WERI-Rb-1 (cell line): ENCODE measurements around the gene POLA1.

ENCODE experiments used
- DNase-seq: peaks from one replicate; pipeline ENCODE4 v3.0.0-alpha.2; 2020
- H3K27ac ChIP-seq: fragments of 250-450 bp; sonication (Bioruptor Pico); 2 replicates; pipeline ENCODE4 v1.5.1; 2020; ENCODE audit warnings: mild to moderate bottlenecking, moderate library complexity
- H3K27me3 ChIP-seq: fragments of 250-450 bp; sonication (Bioruptor Pico); 2 replicates; pipeline ENCODE4 v1.5.1; 2021; ENCODE audit warnings: mild to moderate bottlenecking, low read depth, moderate library complexity; ENCODE audit not compliant: insufficient read depth, severe bottlenecking
- H3K36me3 ChIP-seq: fragments of 250-450 bp; sonication (Bioruptor Pico); 2 replicates; pipeline ENCODE4 v1.5.1; 2020; ENCODE audit warnings: mild to moderate bottlenecking, moderate library complexity
- H3K4me3 ChIP-seq: 2 replicates; pipeline ENCODE4 v1.5.1; 2011; ENCODE audit warnings: low read depth, mild to moderate bottlenecking, control low read depth, low read length
- H3K9me3 ChIP-seq: fragments of 250-450 bp; sonication (Bioruptor Pico); 2 replicates; pipeline ENCODE4 v1.5.1; 2021; ENCODE audit warnings: mild to moderate bottlenecking, moderate library complexity; ENCODE audit not compliant: severe bottlenecking
- TF ChIP-seq, protein P1 (sequence below): IDR thresholded peaks from 2 replicates; pipeline ENCODE4 v1.5.1; 2011; ENCODE audit warnings: low read depth, mild to moderate bottlenecking, control low read depth, inconsistent platforms, low read length

The POLA1 gene

GRCh38 chrX:24886916-24887315 lies 193.2 kb downstream of the POLA1 start:
- no peaks in the 10 kb centered on the region for H3K9me3 ChIP-seq
- H3K36me3 ChIP-seq, result no peaks in the 10 kb centered on the region; the same call in 1 of the 2 replicates
- H3K4me3 ChIP-seq, result no peak overlapping the region
- DNase-seq, result no peak
- TF ChIP-seq, protein P1, sequence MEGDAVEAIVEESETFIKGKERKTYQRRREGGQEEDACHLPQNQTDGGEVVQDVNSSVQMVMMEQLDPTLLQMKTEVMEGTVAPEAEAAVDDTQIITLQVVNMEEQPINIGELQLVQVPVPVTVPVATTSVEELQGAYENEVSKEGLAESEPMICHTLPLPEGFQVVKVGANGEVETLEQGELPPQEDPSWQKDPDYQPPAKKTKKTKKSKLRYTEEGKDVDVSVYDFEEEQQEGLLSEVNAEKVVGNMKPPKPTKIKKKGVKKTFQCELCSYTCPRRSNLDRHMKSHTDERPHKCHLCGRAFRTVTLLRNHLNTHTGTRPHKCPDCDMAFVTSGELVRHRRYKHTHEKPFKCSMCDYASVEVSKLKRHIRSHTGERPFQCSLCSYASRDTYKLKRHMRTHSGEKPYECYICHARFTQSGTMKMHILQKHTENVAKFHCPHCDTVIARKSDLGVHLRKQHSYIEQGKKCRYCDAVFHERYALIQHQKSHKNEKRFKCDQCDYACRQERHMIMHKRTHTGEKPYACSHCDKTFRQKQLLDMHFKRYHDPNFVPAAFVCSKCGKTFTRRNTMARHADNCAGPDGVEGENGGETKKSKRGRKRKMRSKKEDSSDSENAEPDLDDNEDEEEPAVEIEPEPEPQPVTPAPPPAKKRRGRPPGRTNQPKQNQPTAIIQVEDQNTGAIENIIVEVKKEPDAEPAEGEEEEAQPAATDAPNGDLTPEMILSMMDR, result no peak
- H3K27me3 ChIP-seq, result no peaks in the 10 kb centered on the region
- no peak overlapping the region for H3K27ac ChIP-seq

DNA sequence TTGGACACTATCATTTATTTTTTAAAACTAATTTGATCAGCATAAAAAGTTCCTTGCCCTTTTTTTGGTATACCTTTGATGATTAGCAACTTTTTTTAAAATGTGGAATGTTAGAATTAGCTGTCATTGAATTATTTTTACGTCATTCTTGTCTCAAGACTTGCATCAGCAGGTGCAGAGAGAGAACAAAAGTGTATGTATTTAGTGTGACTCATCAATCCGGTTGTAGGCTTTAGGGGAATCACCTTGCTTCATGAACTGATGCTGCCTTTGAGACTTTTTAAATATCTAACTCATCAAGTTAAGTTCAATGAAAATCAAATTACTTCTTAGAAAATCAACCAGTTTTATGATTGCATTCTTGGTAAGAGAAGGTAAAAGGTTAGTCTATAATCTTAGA lies 197.0 kb downstream of the POLA1 start:
- no peak overlapping the region for H3K27ac ChIP-seq
- TF ChIP-seq, protein P1, result no peak
- H3K9me3 ChIP-seq, result no peaks in the 10 kb centered on the region
- H3K36me3 ChIP-seq, result no peaks in the 10 kb centered on the region; the same call in 1 of the 2 replicates
- H3K4me3 ChIP-seq, result no peak overlapping the region
- H3K27me3 ChIP-seq, result no peaks in the 10 kb centered on the region
- DNase-seq, result no peak

DNA sequence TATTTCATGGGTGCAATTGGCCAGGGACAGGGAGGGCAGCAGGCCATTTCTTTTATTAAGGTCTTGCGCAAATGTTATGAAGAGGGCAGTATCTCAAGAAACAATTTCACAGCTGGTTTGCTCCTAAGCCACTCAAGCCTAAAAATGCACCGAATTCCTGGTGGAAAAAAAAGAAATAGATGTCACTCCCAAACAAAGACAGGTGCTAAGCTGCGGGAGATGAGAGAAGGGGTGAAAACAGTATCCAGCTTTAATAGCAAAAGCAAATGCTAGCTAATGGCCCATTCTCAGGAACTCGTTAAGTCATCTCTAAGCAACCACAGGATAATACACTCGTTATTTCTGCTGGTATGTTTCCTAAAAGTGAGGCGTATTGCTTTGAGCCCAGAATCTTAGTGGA lies 205.7 kb downstream of the POLA1 start:
- no peaks in the 10 kb centered on the region; the same call in 1 of the 2 replicates for H3K36me3 ChIP-seq
- peaks cover 3% of the 10 kb centered on the region for H3K27me3 ChIP-seq
- no peaks in the 10 kb centered on the region for H3K9me3 ChIP-seq
- H3K4me3 ChIP-seq, result no peak overlapping the region
- no peak for DNase-seq
- TF ChIP-seq, protein P1, result no peak
- no peak overlapping the region for H3K27ac ChIP-seq

DNA sequence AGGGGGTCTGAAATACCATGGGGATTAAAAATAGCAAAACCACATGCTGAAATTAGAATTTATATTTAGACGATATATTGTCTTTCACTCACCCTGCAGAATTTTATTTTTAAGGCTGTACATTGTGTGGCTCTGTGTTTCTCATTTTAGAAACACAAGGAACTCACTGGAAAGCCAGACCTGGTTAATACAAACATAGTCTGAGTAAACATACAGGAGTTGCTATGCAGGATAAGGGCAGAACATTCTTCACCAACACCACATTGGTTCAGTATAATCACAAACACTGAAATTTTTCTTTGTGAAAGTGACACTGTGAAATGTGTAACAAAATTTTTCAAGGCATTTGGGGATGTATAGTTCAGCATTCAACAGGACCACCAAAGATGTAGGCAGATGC lies 206.5 kb downstream of the POLA1 start:
- no peaks in the 10 kb centered on the region for H3K9me3 ChIP-seq
- TF ChIP-seq, protein P1, result no peak
- no peak overlapping the region for H3K27ac ChIP-seq
- peaks cover 3% of the 10 kb centered on the region for H3K27me3 ChIP-seq
- DNase-seq, result no peak
- no peak overlapping the region for H3K4me3 ChIP-seq
- H3K36me3 ChIP-seq, result no peaks in the 10 kb centered on the region; the same call in 1 of the 2 replicates

DNA sequence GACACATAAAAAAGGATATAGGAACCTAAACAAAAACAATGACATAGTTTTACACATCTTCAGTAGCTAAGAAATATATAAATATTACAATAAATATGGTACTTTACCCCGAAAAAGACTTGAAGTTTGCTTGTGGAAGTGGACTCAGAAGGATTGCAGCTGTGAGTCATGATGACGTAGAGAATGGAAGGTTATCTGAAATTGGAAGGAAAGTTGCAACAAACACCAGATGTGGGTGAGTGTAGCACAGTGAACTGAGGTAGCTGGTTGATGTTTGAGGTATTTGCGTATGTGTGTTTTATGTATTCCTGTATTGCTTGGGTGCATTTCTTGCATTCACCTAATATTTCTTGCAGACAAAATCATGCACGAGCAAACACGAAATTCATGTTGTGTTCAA lies 209.1 kb downstream of the POLA1 start:
- no peaks in the 10 kb centered on the region; the same call in 1 of the 2 replicates for H3K36me3 ChIP-seq
- no peak overlapping the region for H3K27ac ChIP-seq
- H3K4me3 ChIP-seq, result no peak overlapping the region
- no peaks in the 10 kb centered on the region for H3K9me3 ChIP-seq
- H3K27me3 ChIP-seq, result peaks cover 3% of the 10 kb centered on the region
- TF ChIP-seq, protein P1, result no peak
- DNase-seq, result no peak

DNA sequence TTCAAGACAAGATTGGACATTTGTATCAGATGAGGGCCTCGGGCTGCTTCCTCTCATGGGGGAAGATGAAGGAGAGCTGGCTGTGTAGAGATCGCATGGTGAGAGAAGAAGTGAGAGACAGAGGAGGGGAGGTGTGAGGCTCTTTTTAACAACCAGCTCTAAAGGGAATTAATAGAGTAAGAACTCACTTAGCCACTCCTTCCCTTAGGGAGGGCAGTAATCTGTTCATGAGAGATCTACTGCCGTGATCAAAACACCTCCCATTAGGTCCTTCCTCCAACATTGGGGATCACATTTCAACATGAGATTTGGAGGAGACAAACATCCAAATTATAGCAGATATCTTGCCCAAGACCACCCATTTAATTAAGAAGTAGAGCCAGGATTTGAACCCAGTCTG lies 225.0 kb downstream of the POLA1 start:
- DNase-seq, result no peak
- Histone ChIP-seq H3K27me3 (peaks cover 5% of the 10 kb centered on the region), H3K27ac (no peak overlapping the region), H3K9me3 (no peaks in the 10 kb centered on the region), H3K4me3 (no peak overlapping the region), H3K36me3 (no peaks in the 10 kb centered on the region)
- TF ChIP-seq, protein P1, result no peak
